ENCODE data around the gene MAG.

The MAG gene

DNA sequence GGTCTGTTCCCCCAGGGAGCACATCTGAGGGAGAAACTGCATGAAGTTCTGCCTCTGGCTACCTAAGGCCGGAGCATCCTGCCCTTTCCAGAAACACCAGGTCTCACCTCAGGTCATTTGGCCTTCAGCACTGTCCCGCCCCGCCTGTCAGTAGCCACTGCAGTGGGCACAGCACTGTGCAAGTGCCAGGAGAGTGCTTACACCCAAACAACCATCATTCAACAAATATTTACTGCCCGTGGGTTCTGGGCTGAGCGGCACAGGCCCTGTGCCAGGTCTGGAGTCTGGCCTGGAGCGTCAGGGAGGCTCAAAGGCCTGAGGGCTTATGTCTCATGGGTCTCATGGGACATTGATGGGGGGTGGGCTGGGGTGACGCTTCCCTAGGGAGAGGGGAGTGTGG is 20.4 kb upstream of the MAG start:
- Histone ChIP-seq H3K9ac (ENCODE audit: low read depth in 1 of 2, low read length in 2 of 2) (no peak overlapping the region), H3K9me3 (ENCODE audit: control insufficient read depth in 1 of 2, low read length in 2 of 2) (no peaks in the 10 kb centered on the region), H3K4me3 (ENCODE audit: low read depth in 1 of 2, low read length in 2 of 2) (no peak overlapping the region), H3K4me1 (ENCODE audit: control insufficient read depth in 1 of 2, insufficient read depth in 2 of 2, low read length in 2 of 2) (peaks cover 11 to 34% of the 10 kb centered on the region in 2 donors), H3K27me3 (ENCODE audit: control insufficient read depth in 1 of 2, insufficient read depth in 2 of 2, low read length in 2 of 2) (no peaks in the 10 kb centered on the region), H3K27ac (ENCODE audit: low read depth, low read length) (no peak overlapping the region), H3K36me3 (ENCODE audit: control insufficient read depth in 1 of 2, insufficient read depth in 2 of 2, low read length in 2 of 2) (peaks cover 20 to 61% of the 10 kb centered on the region in 2 donors)

- Histone ChIP-seq H3K36me3 (ENCODE audit: control insufficient read depth in 1 of 2, insufficient read depth in 2 of 2, low read length in 2 of 2) (peaks cover 20 to 67% of the 10 kb centered on the region in 2 donors), H3K9ac (ENCODE audit: low read depth in 1 of 2, low read length in 2 of 2) (no peak overlapping the region), H3K4me3 (ENCODE audit: low read depth in 1 of 2, low read length in 2 of 2) (no peak overlapping the region), H3K4me1 (ENCODE audit: control insufficient read depth in 1 of 2, insufficient read depth in 2 of 2, low read length in 2 of 2) (peaks cover 6 to 27% of the 10 kb centered on the region in 2 donors), H3K27ac (ENCODE audit: low read depth, low read length) (no peak overlapping the region), H3K27me3 (ENCODE audit: control insufficient read depth in 1 of 2, insufficient read depth in 2 of 2, low read length in 2 of 2) (no peaks in the 10 kb centered on the region), H3K9me3 (ENCODE audit: control insufficient read depth in 1 of 2, low read length in 2 of 2) (no peaks in the 10 kb centered on the region)
These were observed 19.7 kb upstream of the MAG start for GRCh38 chr19:35272122-35272719.

- Histone ChIP-seq H3K4me1 (ENCODE audit: control insufficient read depth in 1 of 2, insufficient read depth in 2 of 2, low read length in 2 of 2) (peaks cover 6 to 25% of the 10 kb centered on the region in 2 donors), H3K27ac (ENCODE audit: low read depth, low read length) (no peak overlapping the region), H3K36me3 (ENCODE audit: control insufficient read depth in 1 of 2, insufficient read depth in 2 of 2, low read length in 2 of 2) (peaks cover 20 to 72% of the 10 kb centered on the region in 2 donors), H3K9me3 (ENCODE audit: control insufficient read depth in 1 of 2, low read length in 2 of 2) (no peaks in the 10 kb centered on the region), H3K9ac (ENCODE audit: low read depth in 1 of 2, low read length in 2 of 2) (no peak overlapping the region), H3K27me3 (ENCODE audit: control insufficient read depth in 1 of 2, insufficient read depth in 2 of 2, low read length in 2 of 2) (no peaks in the 10 kb centered on the region), H3K4me3 (ENCODE audit: low read depth in 1 of 2, low read length in 2 of 2) (no peak overlapping the region)
These were observed 18.9 kb upstream of the MAG start for GRCh38 chr19:35272954-35273649.

- Histone ChIP-seq H3K36me3 (ENCODE audit: control insufficient read depth in 1 of 2, insufficient read depth in 2 of 2, low read length in 2 of 2) (peaks cover 20 to 78% of the 10 kb centered on the region in 2 donors), H3K4me1 (ENCODE audit: control insufficient read depth in 1 of 2, insufficient read depth in 2 of 2, low read length in 2 of 2) (peaks cover 6 to 25% of the 10 kb centered on the region in 2 donors), H3K4me3 (ENCODE audit: low read depth in 1 of 2, low read length in 2 of 2) (no peak overlapping the region), H3K9me3 (ENCODE audit: control insufficient read depth in 1 of 2, low read length in 2 of 2) (no peaks in the 10 kb centered on the region), H3K9ac (ENCODE audit: low read depth in 1 of 2, low read length in 2 of 2) (no peak overlapping the region), H3K27me3 (ENCODE audit: control insufficient read depth in 1 of 2, insufficient read depth in 2 of 2, low read length in 2 of 2) (no peaks in the 10 kb centered on the region), H3K27ac (ENCODE audit: low read depth, low read length) (no peak overlapping the region)
These were observed 18.2 kb upstream of the MAG start for GRCh38 chr19:35273686-35274259.

DNA sequence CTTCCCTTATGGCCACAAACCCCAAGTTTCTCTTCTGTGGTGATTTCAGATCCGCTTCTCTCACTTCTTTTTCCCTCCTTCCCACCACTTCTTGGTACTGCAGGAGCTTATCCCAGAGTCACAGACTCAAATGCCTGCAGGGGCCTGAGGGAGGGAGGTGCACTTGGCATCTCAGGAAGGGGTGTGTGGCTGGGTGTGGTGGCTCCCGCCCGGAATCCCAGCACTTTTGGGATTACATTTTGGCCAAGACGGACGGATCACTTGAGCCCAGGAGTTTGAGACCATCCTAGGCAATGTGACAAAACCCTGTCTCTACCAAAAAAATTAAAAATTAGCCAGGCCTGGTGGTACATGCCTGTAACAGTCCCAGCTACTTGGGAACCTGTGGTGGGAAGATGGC is 17.6 kb upstream of the MAG start:
- Histone ChIP-seq H3K9ac (ENCODE audit: low read depth in 1 of 2, low read length in 2 of 2) (no peak overlapping the region), H3K36me3 (ENCODE audit: control insufficient read depth in 1 of 2, insufficient read depth in 2 of 2, low read length in 2 of 2) (peaks cover 20 to 81% of the 10 kb centered on the region in 2 donors), H3K9me3 (ENCODE audit: control insufficient read depth in 1 of 2, low read length in 2 of 2) (no peaks in the 10 kb centered on the region), H3K4me3 (ENCODE audit: low read depth in 1 of 2, low read length in 2 of 2) (no peak overlapping the region), H3K27me3 (ENCODE audit: control insufficient read depth in 1 of 2, insufficient read depth in 2 of 2, low read length in 2 of 2) (no peaks in the 10 kb centered on the region), H3K27ac (ENCODE audit: low read depth, low read length) (no peak overlapping the region), H3K4me1 (ENCODE audit: control insufficient read depth in 1 of 2, insufficient read depth in 2 of 2, low read length in 2 of 2) (peaks cover 6 to 25% of the 10 kb centered on the region in 2 donors)

GRCh38 chr19:35276706-35277281 is 15.2 kb upstream of the MAG start:
- Histone ChIP-seq H3K36me3 (ENCODE audit: control insufficient read depth in 1 of 2, insufficient read depth in 2 of 2, low read length in 2 of 2) (peaks cover 11 to 63% of the 10 kb centered on the region in 2 donors), H3K27ac (ENCODE audit: low read depth, low read length) (no peak overlapping the region), H3K9ac (ENCODE audit: low read depth in 1 of 2, low read length in 2 of 2) (no peak overlapping the region), H3K4me3 (ENCODE audit: low read depth in 1 of 2, low read length in 2 of 2) (no peak overlapping the region), H3K4me1 (ENCODE audit: control insufficient read depth in 1 of 2, insufficient read depth in 2 of 2, low read length in 2 of 2) (peaks cover 0 to 14% of the 10 kb centered on the region in 2 donors), H3K9me3 (ENCODE audit: control insufficient read depth in 1 of 2, low read length in 2 of 2) (no peaks in the 10 kb centered on the region), H3K27me3 (ENCODE audit: control insufficient read depth in 1 of 2, insufficient read depth in 2 of 2, low read length in 2 of 2) (no peaks in the 10 kb centered on the region)

DNA sequence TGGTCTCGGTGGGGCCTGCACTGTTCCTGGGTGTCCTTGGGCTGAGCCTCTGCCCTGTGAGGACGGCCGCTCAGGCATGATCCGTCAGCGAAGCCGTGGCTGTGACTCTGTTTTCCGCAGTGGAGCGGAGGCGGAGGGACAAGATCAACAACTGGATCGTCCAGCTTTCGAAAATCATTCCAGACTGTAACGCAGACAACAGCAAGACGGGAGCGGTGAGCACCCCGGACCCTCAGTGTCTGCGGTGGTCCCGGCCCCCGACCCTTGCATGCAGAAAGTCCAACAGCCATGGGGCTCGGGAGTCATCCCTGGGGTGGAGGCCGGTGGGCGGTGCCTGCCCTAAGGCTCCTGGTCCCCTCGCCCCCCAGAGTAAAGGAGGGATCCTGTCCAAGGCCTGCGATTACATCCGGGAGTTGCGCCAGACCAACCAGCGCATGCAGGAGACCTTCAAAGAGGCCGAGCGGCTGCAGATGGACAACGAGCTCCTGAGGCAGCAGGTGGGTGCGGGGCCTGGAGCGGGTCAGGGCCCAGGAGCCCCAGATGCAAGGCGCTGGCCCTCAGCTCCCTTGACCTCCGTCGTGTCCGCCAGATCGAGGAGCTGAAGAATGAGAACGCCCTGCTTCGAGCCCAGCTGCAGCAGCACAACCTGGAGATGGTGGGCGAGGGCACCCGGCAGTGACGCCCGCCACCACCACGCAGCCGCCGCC is 13.2 kb upstream of the MAG start:
- peaks cover 0 to 12% of the 10 kb centered on the region in 2 donors for H3K4me1 ChIP-seq (ENCODE audit: control insufficient read depth in 1 of 2, insufficient read depth in 2 of 2, low read length in 2 of 2)
- peaks cover 0 to 7% of the 10 kb centered on the region in 2 donors for H3K27me3 ChIP-seq (ENCODE audit: control insufficient read depth in 1 of 2, insufficient read depth in 2 of 2, low read length in 2 of 2)
- H3K9me3 ChIP-seq (ENCODE audit: control insufficient read depth in 1 of 2, low read length in 2 of 2): no peaks in the 10 kb centered on the region
- no peak overlapping the region for H3K9ac ChIP-seq (ENCODE audit: low read depth in 1 of 2, low read length in 2 of 2)
- H3K27ac ChIP-seq (ENCODE audit: low read depth, low read length): no peak overlapping the region
- peaks cover 7 to 44% of the 10 kb centered on the region in 2 donors for H3K36me3 ChIP-seq (ENCODE audit: control insufficient read depth in 1 of 2, insufficient read depth in 2 of 2, low read length in 2 of 2)
- H3K4me3 ChIP-seq (ENCODE audit: low read depth in 1 of 2, low read length in 2 of 2): no peak overlapping the region

GRCh38 chr19:35279374-35279773 is 12.6 kb upstream of the MAG start:
- Histone ChIP-seq H3K4me3 (ENCODE audit: low read depth in 1 of 2, low read length in 2 of 2) (no peak overlapping the region), H3K36me3 (ENCODE audit: control insufficient read depth in 1 of 2, insufficient read depth in 2 of 2, low read length in 2 of 2) (peaks cover 4 to 37% of the 10 kb centered on the region in 2 donors), H3K27ac (ENCODE audit: low read depth, low read length) (no peak overlapping the region), H3K27me3 (ENCODE audit: control insufficient read depth in 1 of 2, insufficient read depth in 2 of 2, low read length in 2 of 2) (peaks cover 0 to 7% of the 10 kb centered on the region in 2 donors), H3K9ac (ENCODE audit: low read depth in 1 of 2, low read length in 2 of 2) (no peak overlapping the region), H3K4me1 (ENCODE audit: control insufficient read depth in 1 of 2, insufficient read depth in 2 of 2, low read length in 2 of 2) (peaks cover 0 to 12% of the 10 kb centered on the region in 2 donors), H3K9me3 (ENCODE audit: control insufficient read depth in 1 of 2, low read length in 2 of 2) (no peaks in the 10 kb centered on the region)

DNA sequence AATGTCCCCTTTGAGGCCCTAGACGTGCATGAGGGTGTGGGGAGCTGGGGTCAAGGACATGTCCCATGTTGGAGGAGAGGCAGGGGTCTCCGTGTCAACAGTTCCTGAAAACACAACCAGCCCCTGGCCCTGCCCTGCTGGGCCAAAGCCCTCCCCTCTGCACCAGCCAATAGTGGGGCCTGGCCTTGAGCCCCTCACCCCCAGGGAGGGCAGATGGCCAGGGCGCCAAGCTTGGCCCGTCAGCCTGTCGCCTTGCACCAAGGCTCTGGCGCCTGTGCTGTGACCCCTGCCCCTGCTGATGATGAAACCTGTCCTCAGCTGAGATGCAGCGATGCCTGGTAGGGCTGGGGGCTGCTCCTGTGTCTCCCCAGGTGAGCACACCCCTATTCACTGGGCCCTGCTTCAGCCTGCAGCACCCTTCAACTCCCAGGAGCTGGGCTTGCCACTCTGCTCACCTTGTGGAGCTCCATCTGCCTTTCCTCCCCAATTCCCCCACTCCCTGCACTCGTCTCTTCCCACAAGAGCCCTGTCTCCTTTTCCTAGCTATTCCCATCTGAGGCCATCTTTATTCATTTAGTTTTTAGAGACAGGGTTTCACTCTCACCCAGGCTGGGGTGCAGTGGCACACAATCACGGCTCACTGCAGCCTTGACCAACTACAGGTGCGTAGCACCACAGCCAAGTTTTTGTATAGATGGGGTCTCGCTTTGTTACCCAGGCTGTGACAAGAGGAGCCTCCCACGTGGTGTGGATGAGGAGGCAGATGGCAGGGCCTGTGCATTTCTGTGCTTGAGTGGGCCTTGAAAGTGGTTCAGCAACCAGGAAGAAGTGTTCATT is 11.8 kb upstream of the MAG start:
- H3K27me3 ChIP-seq (ENCODE audit: control insufficient read depth in 1 of 2, insufficient read depth in 2 of 2, low read length in 2 of 2): peaks cover 0 to 7% of the 10 kb centered on the region in 2 donors
- H3K9ac ChIP-seq (ENCODE audit: low read depth in 1 of 2, low read length in 2 of 2): no peak overlapping the region
- H3K36me3 ChIP-seq (ENCODE audit: control insufficient read depth in 1 of 2, insufficient read depth in 2 of 2, low read length in 2 of 2): peaks cover 4 to 33% of the 10 kb centered on the region in 2 donors
- no peak overlapping the region for H3K4me3 ChIP-seq (ENCODE audit: low read depth in 1 of 2, low read length in 2 of 2)
- H3K4me1 ChIP-seq (ENCODE audit: control insufficient read depth in 1 of 2, insufficient read depth in 2 of 2, low read length in 2 of 2): peaks cover 0 to 12% of the 10 kb centered on the region in 2 donors
- H3K9me3 ChIP-seq (ENCODE audit: control insufficient read depth in 1 of 2, low read length in 2 of 2): no peaks in the 10 kb centered on the region
- H3K27ac ChIP-seq (ENCODE audit: low read depth, low read length): no peak overlapping the region

Measured in duodenal mucosa (tissue), 2 donors.